H1 (cell line): ENCODE results near the gene PSORS1C1. TPM values are rescaled to one million over a fixed set of nuclear protein-coding genes. Genes with fewer than 3 reads are reported as not detected.

Experiments used
- CTCF ChIA-PET: fragments of 300-600 bp; sonication (Branson Sonifier 250); formaldehyde crosslinking; loops from one replicate; lab custom pipeline; 2021; ENCODE audit not compliant: partially characterized antibody; lab: Charles Lee
- POLR2A ChIA-PET: fragments of 300-600 bp; sonication (Branson Sonifier 250); formaldehyde crosslinking; loops from one replicate; lab custom pipeline; 2021; ENCODE audit warnings: inconsistent platforms; ENCODE audit not compliant: partially characterized antibody; lab: Charles Lee
- DNase-seq, 2 experiments: peaks; one replicate each; pipeline versions ENCODE4 v3.0.0 to v3.0.0-alpha.2; 2010 to 2022; ENCODE audit warnings: low spot score in 2 of 2, low read depth in 1 of 2, mixed read lengths in 1 of 2
- FAIRE-seq: peaks from 2 replicates; lab custom pipeline; 2011; peaks lifted over from hg19 to GRCh38; lab: Jason Lieb, UNC
- H2AFZ ChIP-seq: 2 replicates; pipeline ENCODE4 v1.8.1; 2012; ENCODE audit warnings: low read length, inconsistent platforms
- H2AK5ac ChIP-seq: 2 replicates; pipeline ENCODE4 v1.6.1; 2013; ENCODE audit warnings: low read depth, low read length
- H2BK120ac ChIP-seq: replicated peaks from 2 replicates; pipeline ENCODE3; 2013; ENCODE audit warnings: low read depth, low read length, inconsistent platforms
- H2BK12ac ChIP-seq: 2 replicates; pipeline ENCODE4 v1.6.1; 2013; ENCODE audit warnings: low read depth, low read length
- H2BK15ac ChIP-seq: 2 replicates; pipeline ENCODE4 v1.6.1; 2013; ENCODE audit warnings: low read length
- H2BK20ac ChIP-seq: 2 replicates; pipeline ENCODE4 v1.6.1; 2013; ENCODE audit warnings: low read length
- H2BK5ac ChIP-seq: 2 replicates; pipeline ENCODE4 v1.6.1; 2013; ENCODE audit warnings: low read depth, low read length
- H3K14ac ChIP-seq: 2 replicates; pipeline ENCODE4 v1.6.1; 2013; ENCODE audit warnings: inconsistent platforms; ENCODE audit not compliant: insufficient read length
- H3K18ac ChIP-seq: 2 replicates; pipeline ENCODE4 v1.6.1; 2013; ENCODE audit warnings: low read length; ENCODE audit errors: extremely low read depth
- H3K23ac ChIP-seq: 2 replicates; pipeline ENCODE4 v1.6.1; 2013; ENCODE audit warnings: inconsistent platforms; ENCODE audit not compliant: insufficient read length
- H3K23me2 ChIP-seq: 2 replicates; pipeline ENCODE4 v1.6.1; 2013; ENCODE audit warnings: low read depth, low read length
- H3K27ac ChIP-seq: 2 replicates; pipeline ENCODE4 v1.6.1; 2011; ENCODE audit warnings: low read depth, low read length, inconsistent platforms
- H3K27me3 ChIP-seq, 4 experiments: replicated peaks in 1 of 4; 1 replicate in 1 of 4; 2 replicates in 3 of 4; pipeline versions ENCODE4 v1.6.1 to v1.8.1; 2011 to 2013; ENCODE audit warnings: low read length in 3 of 4, mild to moderate bottlenecking in 3 of 4, inconsistent platforms in 2 of 4, mixed read lengths in 2 of 4, moderate library complexity in 1 of 4; ENCODE audit not compliant: control insufficient read depth in 3 of 4, insufficient read depth in 3 of 4; ENCODE audit errors: extremely low read depth in 1 of 4
- H3K36me3 ChIP-seq, 4 experiments: 2 replicates each; pipeline versions ENCODE4 v1.6.1 to v1.8.1; 2011 to 2013; ENCODE audit warnings: mild to moderate bottlenecking in 4 of 4, low read length in 3 of 4, moderate library complexity in 2 of 4, control low read depth in 1 of 4, inconsistent platforms in 1 of 4; ENCODE audit not compliant: insufficient read depth in 4 of 4, control insufficient read depth in 2 of 4
- H3K4ac ChIP-seq: replicated peaks from 2 replicates; pipeline ENCODE3; 2013; ENCODE audit warnings: low read length, low read depth, mixed read lengths, inconsistent platforms; ENCODE audit not compliant: insufficient read length
- H3K4me1 ChIP-seq, 4 experiments: replicated peaks in 1 of 4; 1 replicate in 1 of 4; 2 replicates in 3 of 4; pipeline versions ENCODE4 v1.6.1 to v1.8.1; 2011 to 2013; ENCODE audit warnings: low read length in 3 of 4, inconsistent platforms in 2 of 4, mixed read lengths in 1 of 4; ENCODE audit not compliant: insufficient read depth in 4 of 4, control insufficient read depth in 3 of 4
- H3K4me2 ChIP-seq, 2 experiments: 2 replicates each; pipeline versions ENCODE4 v1.6.1 to v1.8.1; 2011 to 2013; ENCODE audit warnings: low read depth in 2 of 2, low read length in 2 of 2, control low read depth in 1 of 2, inconsistent platforms in 1 of 2, mild to moderate bottlenecking in 1 of 2; ENCODE audit not compliant: insufficient read depth in 1 of 2
- H3K4me3 ChIP-seq, 4 experiments: fragments of 200-600, 300-600 bp in 1 of 4; sonication (generic), shearing (Covaris generic), sonication (Bioruptor Twin) in 1 of 4; 2 replicates each; pipeline versions ENCODE4 v1.5.1 to v1.8.1; 2011 to 2016; ENCODE audit warnings: low read length in 4 of 4, low read depth in 3 of 4, control low read depth in 2 of 4, inconsistent platforms in 2 of 4, mild to moderate bottlenecking in 2 of 4, mixed read lengths in 1 of 4, moderate library complexity in 1 of 4; ENCODE audit not compliant: insufficient read depth in 2 of 4; ENCODE audit errors: extremely low read depth in 1 of 4
- H3K56ac ChIP-seq: replicated peaks from 2 replicates; pipeline ENCODE3; 2013; ENCODE audit warnings: low read depth, mild to moderate bottlenecking, mixed read lengths, low read length, inconsistent platforms; ENCODE audit not compliant: insufficient read length
- H3K79me1 ChIP-seq: 2 replicates; pipeline ENCODE4 v1.6.1; 2013; ENCODE audit warnings: low read depth, low read length, control low read depth
- H3K79me2 ChIP-seq, 2 experiments: 2 replicates each; pipeline versions ENCODE4 v1.6.1 to v1.8.1; 2012 to 2013; ENCODE audit warnings: low read length in 2 of 2, mild to moderate bottlenecking in 2 of 2, inconsistent platforms in 1 of 2; ENCODE audit not compliant: insufficient read depth in 2 of 2, control insufficient read depth in 1 of 2
- H3K9ac ChIP-seq, 4 experiments: replicated peaks in 1 of 4; 1 replicate in 1 of 4; 2 replicates in 3 of 4; pipeline versions ENCODE4 v1.6.1 to v1.8.1; 2011 to 2013; ENCODE audit warnings: low read depth in 3 of 4, low read length in 3 of 4, control low read depth in 2 of 4, mild to moderate bottlenecking in 2 of 4, moderate library complexity in 2 of 4, inconsistent platforms in 1 of 4; ENCODE audit errors: extremely low read depth in 1 of 4
- H3K9me3 ChIP-seq, 2 experiments: 2 replicates each; pipeline versions ENCODE4 v1.6.1 to v1.8.1; 2012 to 2013; ENCODE audit warnings: mild to moderate bottlenecking in 2 of 2, moderate library complexity in 2 of 2, control low read depth in 1 of 2, inconsistent platforms in 1 of 2, low read depth in 1 of 2, low read length in 1 of 2, mixed read lengths in 1 of 2; ENCODE audit not compliant: insufficient read depth in 2 of 2
- H4K20me1 ChIP-seq, 2 experiments: replicated peaks in 1 of 2; 2 replicates each; pipeline versions ENCODE3 to v1.8.1; 2011 to 2013; ENCODE audit warnings: inconsistent platforms in 2 of 2, low read length in 2 of 2, mild to moderate bottlenecking in 1 of 2; ENCODE audit not compliant: insufficient read depth in 2 of 2, control insufficient read depth in 1 of 2
- H4K5ac ChIP-seq: 2 replicates; pipeline ENCODE4 v1.6.1; 2013; ENCODE audit warnings: low read length, low read depth, mixed read lengths, inconsistent platforms; ENCODE audit not compliant: insufficient read length
- H4K8ac ChIP-seq: 2 replicates; pipeline ENCODE4 v1.8.0; 2013; ENCODE audit warnings: mild to moderate bottlenecking, moderate library complexity, low read length, inconsistent platforms; ENCODE audit not compliant: insufficient read depth; ENCODE audit errors: extremely low read depth
- H4K91ac ChIP-seq: replicated peaks from 2 replicates; pipeline ENCODE3; 2013; ENCODE audit warnings: low read length, mixed read lengths, inconsistent platforms; ENCODE audit not compliant: insufficient read length
- SAP30 ChIP-seq: fragments of 300-600 bp; sonication (generic); IDR thresholded peaks from 2 replicates; pipeline ENCODE4 v1.7.1; 2012; ENCODE audit warnings: low read length, moderate library complexity, mild to moderate bottlenecking, inconsistent platforms; ENCODE audit not compliant: insufficient read depth, insufficient replicate concordance
- WGBS, 2 experiments: shearing (Covaris generic) in 1 of 2; methylation state at CpG; one replicate each; pipeline versions ENCODE4 v1.1.6 to v1.1.7; 2013 to 2015; ENCODE audit warnings: low lambda C conversion rate in 2 of 2, mixed read lengths in 2 of 2, inconsistent platforms in 1 of 2, low coverage in 1 of 2, missing lambda C conversion rate in 1 of 2; ENCODE audit not compliant: insufficient replicate concordance in 2 of 2, insufficient coverage in 1 of 2, insufficient read length in 1 of 2; ENCODE audit errors: extremely low coverage in 1 of 2, missing lambda C conversion rate in 1 of 2; 5-methylcytosine and 5-hydroxymethylcytosine counted together
- polyA plus RNA-seq, 7 experiments: library from polyadenylated mRNA; depleted of rRNA in 3 of 7; stranded (reverse) in 5 of 7; unstranded in 2 of 7; fragments of >200 nt in 5 of 7; fragments of 200-250 nt in 2 of 7; gene quantifications; 1 replicate in 5 of 7; 2 replicates in 1 of 7; 4 replicates in 1 of 7; pipeline versions ENCODE4 v1.2.1 to v1.2.3, GENCODE V29; 2011 to 2013; ENCODE audit warnings: missing spikeins in 2 of 7, mixed read lengths in 2 of 7
- total RNA-seq: library from RNA; stranded (reverse); fragmentation: NEBNext Ultra II Directional; extraction: Animal tissue kit (Norgen Biotek cat#: 25700); gene quantifications from 2 replicates; pipeline ENCODE4 v1.2.1, GENCODE V29; 2021

The PSORS1C1 gene
- total and polyA plus RNA-seq, 2 of the 8 experiments (the other 6 are each of a cell fraction or from before 2014, with no cell fraction given) = 0.12 to 0.52 TPM

GRCh38 chr6:31144296-31144969 is 29.8 kb downstream of the PSORS1C1 start:
- FAIRE-seq = no peak
- no peaks in the 10 kb centered on the region; the same call in 1 of the 2 replicates for H3K23me2 ChIP-seq
- peaks cover 0 to 1% of the 10 kb centered on the region in 2 experiments for H4K20me1 ChIP-seq
- H3K36me3 ChIP-seq = peaks cover 2 to 30% (median 6%) of the 10 kb centered on the region in 4 experiments; a peak in 5 of 8 replicates
- H4K8ac ChIP-seq = no peak overlapping the region
- H4K91ac ChIP-seq = no peak overlapping the region
- ChIA-PET POLR2A (interaction anchor here (0.6 to 68.5 kb wide), 3 partner anchors 3 to 444 kb away, joined by 4 to 2251 read pairs (median 2251); partner anchors contain the start of genes CCHCR1, CDSN, POU5F1 and PSORS1C1), CTCF (interaction anchor here (0.6 to 16.4 kb wide), 5 partner anchors 11 to 53 kb away, joined by 3 to 170 read pairs (median 4); no protein-coding TSS in a partner anchor)
- H3K4me3 ChIP-seq = no peak overlapping the region
- no peak overlapping the region for H3K27ac ChIP-seq
- no peak overlapping the region for H2BK15ac ChIP-seq
- H3K18ac ChIP-seq = no peak overlapping the region
- H3K27me3 ChIP-seq = no peaks in the 10 kb centered on the region
- H3K4ac ChIP-seq = no peak overlapping the region
- H2BK12ac ChIP-seq = no peak overlapping the region
- no peak for TF ChIP-seq SAP30
- TF ChIP-seq, all 59 proteins: peak for 0
- H3K4me2 ChIP-seq = no peak overlapping the region
- H3K9ac ChIP-seq = no peak overlapping the region
- H3K14ac ChIP-seq = no peak overlapping the region
- no peak overlapping the region for H2AFZ ChIP-seq
- no peak overlapping the region for H3K56ac ChIP-seq
- H4K5ac ChIP-seq = no peak overlapping the region
- H3K79me1 ChIP-seq = no peaks in the 10 kb centered on the region
- no peaks in the 10 kb centered on the region for H3K9me3 ChIP-seq
- H2AK5ac ChIP-seq = no peak overlapping the region
- no peaks in the 10 kb centered on the region for H3K79me2 ChIP-seq
- H3K23ac ChIP-seq = no peak overlapping the region
- H2BK20ac ChIP-seq = no peak overlapping the region
- DNase-seq = no peak
- 93% methylated on average over 18 of the region's 18 CpGs; no CpG with 5 or more reads in 1 of the 2 experiments for WGBS, 2 experiments
- H2BK120ac ChIP-seq = no peak overlapping the region
- no peak overlapping the region for H2BK5ac ChIP-seq
- peaks cover 0 to 12% (median 6%) of the 10 kb centered on the region in 4 experiments; a peak in 5 of 7 replicates for H3K4me1 ChIP-seq
